Subcutaneous adipose tissue (tissue), 4 donors: ENCODE data around the gene ARHGAP8. TPM values are rescaled to one million over a fixed set of nuclear protein-coding genes. Genes with fewer than 3 reads are reported as not detected.

Experiments
- CTCF ChIP-seq: fragments of 450-650 bp; IDR thresholded peaks from one replicate; pipeline ENCODE4 v1.5.1; 2016; ENCODE audit warnings: low read depth, mild to moderate bottlenecking, control low read depth, antibody characterized with exemption, moderate library complexity
- total RNA-seq, 4 donors: library from RNA; depleted of rRNA; stranded (reverse); fragments of >200 nt; gene quantifications; one replicate each; pipeline ENCODE4 v1.1.0, GENCODE V29; 2016

Gene ARHGAP8
- total RNA-seq, 4 donors from 2014 or later = 1.3 to 13.4 (median 2.4) TPM

- no peak for TF ChIP-seq CTCF
Observed at GRCh38 chr22:44736581-44737405, 15.6 kb upstream of the ARHGAP8 start.

GRCh38 chr22:44737406-44738346 lies 14.7 kb upstream of the ARHGAP8 start:
- no peak for TF ChIP-seq CTCF

- no peak for TF ChIP-seq CTCF
Observed at GRCh38 chr22:44738347-44738715, 14.0 kb upstream of the ARHGAP8 start.

- TF ChIP-seq CTCF = no peak
Observed at GRCh38 chr22:44739024-44739423, 13.4 kb upstream of the ARHGAP8 start.

- TF ChIP-seq CTCF = no peak
Observed at GRCh38 chr22:44740307-44740706, 12.1 kb upstream of the ARHGAP8 start.

GRCh38 chr22:44741929-44742328 lies 10.4 kb upstream of the ARHGAP8 start:
- no peak for TF ChIP-seq CTCF

GRCh38 chr22:44743247-44743646 lies 9.1 kb upstream of the ARHGAP8 start:
- TF ChIP-seq CTCF = no peak
